Thoracic aorta (tissue), 2 donors: ENCODE measurements around the gene RERGL. TPM values are rescaled to one million over a fixed set of nuclear protein-coding genes. Genes with fewer than 3 reads are reported as not detected.

Experiments used
- ATAC-seq: fragments of 150-250 bp; one replicate; pipeline ENCODE4 v1.8.0; 2017; ENCODE audit warnings: low read depth; ENCODE audit not compliant: insufficient number of reproducible peaks, low FRiP score
- DNase-seq: peaks from one replicate; pipeline ENCODE4 v3.0.0-alpha.2; 2020; ENCODE audit warnings: low spot score
- H3K27ac ChIP-seq, 2 donors: fragments of 200-600 bp; sonication (generic); 1 replicate in 1 of 2; 2 replicates in 1 of 2; pipeline ENCODE4 v1.5.1; 2016; ENCODE audit warnings: mild to moderate bottlenecking in 2 of 2, moderate library complexity in 2 of 2
- H3K27me3 ChIP-seq: fragments of 200-600 bp; sonication (generic); replicated peaks from 2 replicates; pipeline ENCODE4 v1.6.0; 2016; ENCODE audit warnings: mild to moderate bottlenecking; ENCODE audit not compliant: insufficient read depth
- H3K36me3 ChIP-seq: fragments of 200-600 bp; sonication (generic); one replicate; pipeline ENCODE4 v1.5.1; 2016
- H3K4me1 ChIP-seq, 2 donors: fragments of 200-600 bp; sonication (generic); 1 replicate in 1 of 2; 2 replicates in 1 of 2; pipeline versions ENCODE4 v1.5.1 to v1.6.0; 2016; ENCODE audit warnings: low read depth in 2 of 2, mild to moderate bottlenecking in 1 of 2; ENCODE audit not compliant: control insufficient read depth in 1 of 2
- H3K4me3 ChIP-seq: fragments of 200-600 bp; sonication (generic); 2 replicates; pipeline ENCODE4 v1.5.1; 2016; ENCODE audit warnings: mild to moderate bottlenecking
- H3K9me3 ChIP-seq: fragments of 200-600 bp; sonication (generic); 2 replicates; pipeline ENCODE4 v1.5.1; 2016
- CTCF ChIP-seq: fragments of 200-600 bp; sonication (generic); IDR thresholded peaks from one replicate; pipeline ENCODE4 v1.5.1; 2019; ENCODE audit warnings: antibody characterized with exemption
- total RNA-seq, 2 donors: library from RNA; depleted of rRNA; stranded (reverse); fragments of >200 nt; gene quantifications; one replicate each; pipeline versions ENCODE4 v1.1.0 to v1.2.3, GENCODE V29; 2016

The RERGL gene, protein sequence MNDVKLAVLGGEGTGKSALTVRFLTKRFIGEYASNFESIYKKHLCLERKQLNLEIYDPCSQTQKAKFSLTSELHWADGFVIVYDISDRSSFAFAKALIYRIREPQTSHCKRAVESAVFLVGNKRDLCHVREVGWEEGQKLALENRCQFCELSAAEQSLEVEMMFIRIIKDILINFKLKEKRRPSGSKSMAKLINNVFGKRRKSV
- total RNA-seq = 10 to 100 TPM in 1 of 2 donors, 1 to 10 TPM in 1; 9.0 to 15.3 TPM

DNA sequence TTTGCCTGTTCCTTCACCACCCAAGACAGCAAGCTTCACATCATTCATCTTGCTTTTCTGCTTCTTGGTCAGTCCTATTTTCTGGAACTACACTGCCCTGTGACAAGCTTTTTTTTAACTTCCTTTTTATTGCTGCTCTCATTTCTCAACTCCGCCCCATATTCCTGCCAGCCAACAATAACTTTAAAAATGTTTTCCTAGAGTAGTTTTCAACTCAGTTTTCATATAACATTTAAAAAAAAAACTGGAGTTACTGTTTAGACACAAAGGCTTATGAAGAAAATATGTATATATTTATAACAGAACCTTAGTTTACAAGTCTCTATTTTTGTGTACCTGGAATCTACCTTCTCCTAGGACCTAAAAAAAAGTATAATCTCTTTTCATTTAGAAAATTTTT is at the start of gene RERGL:
TSS of gene RERGL (minus strand) at position 101 of the 400 bp plus-strand sequence. CDS start at position 48, 53 bp downstream.
- Histone ChIP-seq H3K4me3 (peak within 1 kb of the TSS; percentile 26), H3K36me3 (no peaks in the 10 kb centered on the region), H3K9me3 (no peaks in the 10 kb centered on the region), H3K27ac (peak within 1 kb of the TSS in 1 of 2 donors; percentile 1), H3K27me3 (no peaks in the 10 kb centered on the region), H3K4me1 (no peaks in the 10 kb centered on the region)
- DNase-seq = no peak
- no peak for TF ChIP-seq CTCF
- ATAC-seq = no peak

DNA sequence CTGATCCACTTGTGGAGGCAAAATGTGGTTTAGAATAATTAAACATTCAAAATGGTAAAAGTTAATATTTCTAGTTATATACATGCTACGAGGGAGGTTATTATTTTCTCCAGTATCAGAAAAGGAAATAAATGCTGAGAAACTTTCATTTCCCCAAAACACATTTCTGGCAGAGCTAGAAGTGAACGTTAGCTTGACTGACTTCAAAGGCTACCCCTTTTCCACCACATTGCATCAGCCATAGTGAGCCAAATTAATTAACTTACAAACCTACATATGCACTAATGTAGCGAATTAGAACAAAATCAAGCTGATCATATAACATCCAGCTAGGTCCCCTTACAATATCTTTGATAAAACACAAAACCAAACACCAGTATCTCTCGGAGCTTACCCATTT is 49.3 kb upstream of the RERGL start:
- no peak for TF ChIP-seq CTCF
- Histone ChIP-seq H3K36me3 (no peaks in the 10 kb centered on the region), H3K27ac (no peak overlapping the region), H3K4me3 (no peak overlapping the region), H3K9me3 (no peaks in the 10 kb centered on the region), H3K4me1 (peaks cover 5 to 16% of the 10 kb centered on the region in 2 donors), H3K27me3 (no peaks in the 10 kb centered on the region)
- ATAC-seq (no peak), DNase-seq (no peak)

GRCh38 chr12:18135509-18135908 is 45.5 kb upstream of the RERGL start:
- Histone ChIP-seq H3K27me3 (no peaks in the 10 kb centered on the region), H3K36me3 (no peaks in the 10 kb centered on the region), H3K9me3 (no peaks in the 10 kb centered on the region), H3K27ac (peak overlapping the region in 1 of 2 donors; percentile 2), H3K4me3 (peak overlapping the region; percentile 13), H3K4me1 (peaks cover 5 to 8% of the 10 kb centered on the region in 2 donors)
- ATAC-seq (no peak), DNase-seq (no peak)
- no peak for TF ChIP-seq CTCF

DNA sequence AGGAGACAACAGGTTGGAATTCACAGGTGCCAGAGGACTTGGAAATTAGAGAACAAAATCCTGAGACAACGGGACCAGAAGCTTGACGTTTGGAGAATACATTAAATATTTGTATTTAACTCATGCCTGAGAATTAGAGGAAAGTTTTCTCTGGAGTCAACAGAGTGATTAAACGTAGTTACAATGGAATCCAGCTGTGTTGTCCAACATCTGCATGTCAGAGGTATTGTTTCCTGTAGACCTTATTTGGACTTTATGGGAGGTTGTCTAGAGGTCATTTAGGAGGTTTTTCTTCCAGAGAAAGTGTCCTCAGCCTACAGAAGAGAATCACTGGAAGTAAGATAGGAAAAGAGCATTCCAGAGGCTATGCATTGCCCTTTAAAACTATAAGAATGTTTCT is 45.1 kb upstream of the RERGL start:
- H3K9me3 ChIP-seq = no peaks in the 10 kb centered on the region
- peak overlapping the region; percentile 13 for H3K4me3 ChIP-seq
- peaks cover 5 to 8% of the 10 kb centered on the region in 2 donors for H3K4me1 ChIP-seq
- no peaks in the 10 kb centered on the region for H3K36me3 ChIP-seq
- TF ChIP-seq CTCF = no peak
- ATAC-seq = no peak
- DNase-seq = no peak
- no peaks in the 10 kb centered on the region for H3K27me3 ChIP-seq
- H3K27ac ChIP-seq = peak overlapping the region in 1 of 2 donors; percentile 2

GRCh38 chr12:18130851-18131250 is 40.9 kb upstream of the RERGL start:
- Histone ChIP-seq H3K27ac (no peak overlapping the region), H3K4me3 (no peak overlapping the region), H3K4me1 (peaks cover 5 to 8% of the 10 kb centered on the region in 2 donors), H3K27me3 (no peaks in the 10 kb centered on the region), H3K36me3 (no peaks in the 10 kb centered on the region), H3K9me3 (peaks cover 6% of the 10 kb centered on the region)
- no peak for TF ChIP-seq CTCF
- no peak for ATAC-seq
- no peak for DNase-seq
